NCI-H526 (cell line): Measurements from ENCODE around the gene RTP5.

Experiments
- DNase-seq, 2 experiments: peaks; one replicate each; lab custom pipeline; 2025; lab: John Stamatoyannopoulos, UW

Gene RTP5

DNA sequence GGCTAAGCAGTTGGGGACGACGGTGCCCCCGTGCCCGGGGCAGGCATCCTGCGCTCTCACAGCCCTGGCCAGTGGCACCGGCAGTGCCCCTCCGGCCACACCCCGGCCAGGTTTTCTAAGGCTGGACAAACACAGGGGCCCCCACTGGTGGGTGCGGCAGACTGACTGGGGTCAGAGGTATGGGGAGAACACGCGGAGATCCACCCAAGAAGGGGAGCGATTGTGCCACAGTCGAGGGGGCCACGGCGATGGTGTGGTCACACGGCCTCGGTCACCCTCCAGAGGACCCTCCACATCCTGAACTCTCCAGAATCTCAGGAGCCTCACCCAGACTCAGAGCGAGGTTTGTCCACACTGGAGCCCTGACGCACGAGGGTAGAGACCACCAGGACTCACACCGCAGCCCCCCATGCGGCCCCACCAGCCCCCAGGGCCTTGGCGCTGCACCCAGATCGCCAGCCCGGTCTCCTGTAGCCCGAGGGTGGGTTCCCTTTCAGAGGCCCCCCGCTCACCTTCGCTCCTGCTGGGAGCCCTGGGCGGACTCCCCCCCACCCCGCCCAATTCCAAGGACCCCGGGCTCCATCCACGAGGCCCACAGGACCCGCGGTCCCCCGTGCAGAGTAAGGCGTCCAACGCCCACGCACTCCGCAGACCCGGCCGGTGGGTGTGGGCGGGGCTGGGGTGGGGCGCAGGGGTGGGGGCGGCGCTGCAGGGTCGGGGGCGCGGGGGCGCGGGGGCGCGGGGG is 26.0 kb upstream of the RTP5 start:
- DNase-seq, result no peak

GRCh38 chr2:241844066-241844728 is 25.3 kb upstream of the RTP5 start:
- DNase-seq, result peak in 1 of 2 experiments; percentile 80

DNA sequence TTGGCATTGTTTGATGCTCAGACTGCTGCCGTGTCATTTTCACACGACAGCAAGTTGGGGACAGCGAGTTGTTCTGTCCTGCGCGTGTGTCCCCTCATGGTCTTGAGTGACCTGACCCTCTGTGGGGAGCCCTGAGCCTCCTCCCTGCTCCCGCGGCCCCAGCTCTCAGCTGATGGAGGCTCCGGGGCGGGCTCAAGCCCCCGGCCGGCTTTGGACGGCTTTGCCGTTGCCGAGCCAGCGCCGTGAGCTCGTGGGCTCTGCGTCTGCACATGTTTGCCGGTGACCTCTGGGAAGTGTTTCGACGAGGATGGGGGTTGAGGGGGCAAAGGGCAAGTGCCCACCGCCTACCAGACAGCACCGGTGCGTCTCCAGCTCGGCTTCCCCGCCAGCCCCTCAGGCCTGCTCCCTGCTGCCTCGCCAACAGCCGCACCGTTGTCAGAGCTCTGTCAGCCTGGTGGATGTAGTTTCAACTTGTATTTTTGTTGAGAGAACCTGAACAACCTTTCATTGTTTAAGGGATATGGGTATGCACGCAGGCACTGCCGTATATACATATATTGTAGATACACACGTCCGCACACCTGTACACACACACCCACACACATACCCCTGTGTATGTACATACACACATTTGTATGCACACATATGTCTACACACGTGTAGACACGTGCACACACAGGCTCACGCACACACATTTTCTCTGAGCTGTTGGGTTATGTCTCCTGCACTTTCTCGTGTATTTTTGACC is 24.5 kb upstream of the RTP5 start:
- DNase-seq, result no peak

DNA sequence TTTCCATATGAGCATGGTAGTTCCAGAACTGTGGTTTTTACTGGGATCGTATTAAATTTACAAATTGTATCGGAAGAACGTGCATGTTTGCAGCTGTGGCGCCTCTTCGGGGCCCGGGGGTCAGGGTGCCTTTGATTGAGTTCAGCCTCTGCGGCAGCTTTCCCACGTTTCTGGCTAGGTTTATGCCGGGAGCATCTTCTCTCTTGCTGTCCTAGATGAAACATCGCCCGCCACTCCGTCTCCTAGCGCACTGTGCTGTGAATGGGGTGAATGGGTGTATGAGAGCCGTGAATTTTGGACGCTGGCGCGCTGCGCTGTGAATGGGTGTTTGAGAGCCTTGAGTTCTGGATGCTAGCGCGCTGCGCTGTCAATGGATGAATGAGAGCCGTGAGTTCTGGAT is 23.1 kb upstream of the RTP5 start:
- DNase-seq, result no peak

DNA sequence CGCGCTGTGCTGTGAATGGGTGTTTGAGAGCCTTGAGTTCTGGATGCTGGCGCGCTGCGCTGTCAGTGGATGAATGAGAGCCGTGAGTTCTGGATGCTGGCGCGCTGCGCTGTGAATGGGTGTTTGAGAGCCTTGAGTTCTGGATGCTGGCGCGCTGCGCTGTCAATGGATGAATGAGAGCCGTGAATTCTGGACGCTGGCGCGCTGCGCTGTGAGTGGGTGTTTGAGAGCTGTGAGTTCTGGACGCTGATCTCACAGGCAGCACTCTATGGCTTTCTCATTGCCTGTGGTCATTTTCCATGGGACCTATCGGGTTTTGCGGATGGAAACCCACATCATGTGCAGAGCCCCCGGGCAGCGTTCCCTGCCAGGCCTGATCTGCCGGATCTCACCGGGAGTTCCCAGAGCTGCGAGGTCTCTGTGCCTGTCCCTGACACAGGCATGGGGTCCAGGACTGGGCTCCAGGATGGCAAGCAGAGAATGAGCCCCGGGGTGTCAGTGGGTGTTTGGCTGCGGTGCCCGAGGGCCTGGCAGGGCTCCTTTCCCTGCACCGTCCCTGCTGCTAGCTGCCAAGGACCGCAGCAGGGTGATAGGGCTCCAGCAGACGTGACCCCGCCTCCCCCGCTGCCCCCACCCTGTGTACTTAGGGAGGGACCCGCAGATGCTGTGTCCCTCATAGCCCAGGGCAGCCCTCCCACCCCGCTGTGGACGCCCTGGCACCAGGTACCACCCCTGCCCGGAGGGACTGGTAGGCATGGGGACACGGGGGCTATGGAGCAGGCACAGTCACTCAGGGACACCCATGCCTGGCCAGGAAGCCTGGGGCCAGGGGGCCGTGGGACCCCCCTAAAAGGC is 20.5 kb upstream of the RTP5 start:
- DNase-seq, result no peak

- DNase-seq, result no peak
Measured at GRCh38 chr2:241849616-241850543, 19.6 kb upstream of the RTP5 start.

- DNase-seq, result no peak
Measured at GRCh38 chr2:241850544-241851324, 18.8 kb upstream of the RTP5 start.

DNA sequence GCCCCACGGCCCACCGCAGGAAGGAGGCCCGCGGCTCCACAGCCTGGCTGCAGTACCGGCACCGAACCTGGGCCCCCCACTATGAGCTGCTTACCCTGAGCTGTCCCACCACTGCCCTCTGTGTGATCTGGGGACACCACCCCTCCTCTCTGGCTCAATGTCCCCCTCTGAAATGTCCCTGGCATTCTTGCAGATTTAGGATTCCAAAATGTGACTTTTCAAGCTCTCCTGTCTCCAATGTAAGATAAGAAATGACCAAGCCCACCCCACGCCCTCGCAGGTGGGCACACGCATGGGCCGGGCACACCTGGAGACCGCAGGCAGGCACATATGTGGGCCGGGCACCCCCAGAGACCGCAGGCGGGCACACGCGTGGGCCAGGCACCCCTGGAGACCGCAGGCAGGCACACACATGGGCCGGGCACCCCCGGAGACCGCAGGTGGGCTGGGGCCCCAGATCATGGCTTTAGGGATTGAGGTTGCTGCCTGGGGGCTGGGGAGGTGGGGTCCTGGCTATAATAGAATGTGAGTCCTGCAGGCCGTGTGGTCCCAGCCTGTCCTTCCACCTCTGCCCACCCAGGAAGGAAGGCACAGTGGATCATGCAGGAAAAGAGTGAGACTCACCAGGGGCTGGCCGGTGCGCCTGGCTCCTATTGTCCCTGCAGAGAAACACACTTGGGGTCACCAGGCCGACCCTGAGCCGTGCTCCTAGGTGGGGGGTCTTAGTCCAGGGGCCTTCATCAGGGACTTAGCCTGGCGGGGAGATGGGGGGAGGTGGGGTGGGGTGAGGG is 18.0 kb upstream of the RTP5 start:
- no peak for DNase-seq

GRCh38 chr2:241852116-241852980 is 17.2 kb upstream of the RTP5 start:
- DNase-seq, result no peak

DNA sequence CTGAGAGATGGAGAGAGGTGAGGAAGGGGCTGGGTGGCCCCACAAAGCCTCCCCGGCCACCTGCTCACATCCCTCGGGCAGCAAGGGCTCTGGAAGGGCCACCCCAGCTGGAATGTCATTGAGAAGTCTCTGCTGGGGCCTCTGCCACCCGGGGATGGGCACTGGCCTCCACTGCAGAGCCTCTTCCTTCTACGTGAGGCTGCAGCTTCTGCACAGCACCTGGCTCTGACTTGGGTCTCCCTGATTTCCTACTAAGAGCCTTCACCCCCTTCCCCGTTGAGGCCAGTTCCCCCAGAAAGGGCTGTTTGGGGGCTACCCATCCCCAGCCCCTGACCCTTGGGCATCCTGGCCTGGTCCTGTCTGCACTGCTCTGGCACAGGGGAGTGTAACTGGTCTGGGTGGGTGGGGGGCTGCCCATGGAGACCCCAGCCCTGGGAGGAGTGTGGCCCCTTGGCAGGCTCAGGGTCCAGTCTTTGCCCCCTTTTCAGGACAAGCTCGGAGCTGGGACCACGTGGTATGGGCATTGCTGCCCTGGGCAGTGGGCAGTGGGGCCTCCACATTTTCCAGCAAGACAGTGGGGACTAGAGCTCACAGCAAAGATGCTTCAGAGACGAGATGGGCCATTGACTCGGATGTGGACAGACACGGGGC is 16.4 kb upstream of the RTP5 start:
- no peak for DNase-seq

GRCh38 chr2:241853651-241854341 is 15.7 kb upstream of the RTP5 start:
- no peak for DNase-seq

DNA sequence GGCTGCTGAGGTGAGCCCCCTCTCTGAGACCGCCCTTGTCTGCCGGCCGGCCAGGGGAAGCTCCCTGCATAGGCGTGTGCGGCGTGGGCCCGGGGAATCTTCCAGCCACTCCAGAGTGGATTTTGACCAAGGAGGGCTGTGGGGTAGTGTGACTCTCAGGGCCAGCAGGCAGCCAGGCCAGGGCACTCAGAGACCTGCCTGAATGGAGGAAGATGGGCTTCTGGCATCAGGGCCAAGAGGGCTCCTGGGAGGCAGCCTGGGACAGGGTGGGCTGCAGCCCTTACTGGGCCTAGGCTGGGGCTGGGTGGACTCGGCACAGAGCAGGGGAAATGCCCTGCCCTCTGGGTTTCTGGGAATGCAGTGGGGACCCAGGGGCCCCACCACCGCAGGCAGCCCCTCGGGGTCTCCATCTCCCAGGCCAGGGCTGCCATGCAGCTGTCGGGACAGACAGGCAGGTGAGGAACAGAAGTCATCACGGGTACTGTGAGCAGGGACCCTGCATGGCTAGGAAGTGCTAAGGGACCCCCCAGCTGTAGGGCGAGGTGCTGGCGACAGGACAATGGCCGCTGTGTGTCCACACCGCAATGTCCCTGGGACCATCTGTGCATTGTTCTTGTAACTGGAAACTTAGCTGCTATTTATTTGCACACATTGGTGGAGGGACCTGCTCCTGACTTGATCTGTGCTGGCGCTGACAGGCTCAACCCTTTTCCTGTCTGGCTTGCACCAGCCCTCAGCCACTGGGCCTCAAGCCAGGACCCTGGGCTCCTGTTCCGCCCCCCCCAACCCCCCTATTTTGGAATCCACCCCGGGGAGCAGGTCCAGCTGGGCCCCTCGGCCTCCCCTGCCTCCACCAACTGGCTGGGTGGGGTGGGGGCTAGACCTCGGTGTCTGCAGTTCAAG is 14.9 kb upstream of the RTP5 start:
- no peak for DNase-seq

- DNase-seq, result no peak
Measured at GRCh38 chr2:241855245-241855887, 14.2 kb upstream of the RTP5 start.

DNA sequence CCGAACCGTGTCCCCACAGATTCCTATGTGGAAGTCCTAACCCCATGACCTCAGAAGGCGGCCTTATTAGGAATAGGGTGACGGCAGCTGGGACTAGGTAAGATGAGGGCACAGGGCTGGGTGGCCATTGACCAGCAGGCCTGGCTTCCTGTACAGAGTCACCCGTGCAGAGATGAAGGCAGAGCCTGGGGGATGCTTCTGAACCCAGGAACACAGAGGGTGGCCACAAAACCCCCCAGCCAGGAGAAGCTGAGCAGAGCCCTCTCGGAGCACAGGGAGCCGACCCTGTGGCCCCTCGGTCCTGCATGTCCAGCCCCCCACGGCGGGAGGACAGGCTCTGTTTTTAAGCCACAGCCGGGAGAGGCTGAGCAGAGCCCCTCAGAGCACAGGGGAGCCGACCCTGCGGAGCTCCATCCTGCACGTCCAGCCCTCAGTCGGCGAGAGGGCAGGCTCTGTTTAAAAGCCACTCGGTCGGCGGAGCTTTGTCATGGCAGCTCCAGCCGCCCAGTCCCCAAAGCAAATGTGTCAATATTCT is 13.6 kb upstream of the RTP5 start:
- DNase-seq, result no peak

DNA sequence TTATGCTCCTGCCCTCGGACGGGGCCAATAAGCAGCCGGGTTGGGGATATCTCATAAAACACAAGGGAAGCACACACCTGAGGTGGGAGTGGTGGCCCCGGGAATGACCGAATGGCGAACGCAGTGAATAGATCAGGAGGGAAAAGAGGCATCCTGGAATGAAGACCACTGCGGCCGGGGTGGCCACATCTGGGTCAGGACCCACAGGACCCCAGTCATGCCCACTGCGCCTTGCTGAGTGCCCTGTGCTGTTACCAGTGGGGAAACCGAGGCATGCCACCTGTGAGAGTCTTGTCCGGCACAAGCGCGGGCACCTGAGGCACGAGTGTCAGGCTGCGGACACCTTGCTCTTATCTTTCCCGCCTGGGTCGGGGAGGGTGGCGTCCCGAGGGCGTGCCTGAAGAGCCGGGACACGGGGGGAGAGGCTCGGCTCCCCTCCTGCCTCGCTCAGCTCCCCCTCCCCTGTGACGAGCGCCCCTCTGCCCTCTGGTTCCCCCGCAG is 12.4 kb upstream of the RTP5 start:
- no peak for DNase-seq
